Activated CD8-positive, alpha-beta memory T cell treated with anti-CD3 and anti-CD28 coated beads, Interleukin-2, amount 50 U/mL, for 1 hour (primary cell): ENCODE results near the gene TNNT2.

Experiments
- DNase-seq: peaks from one replicate; pipeline ENCODE4 v3.0.0-alpha.2; 2020; ENCODE audit errors: extremely low read depth

The TNNT2 gene

DNA sequence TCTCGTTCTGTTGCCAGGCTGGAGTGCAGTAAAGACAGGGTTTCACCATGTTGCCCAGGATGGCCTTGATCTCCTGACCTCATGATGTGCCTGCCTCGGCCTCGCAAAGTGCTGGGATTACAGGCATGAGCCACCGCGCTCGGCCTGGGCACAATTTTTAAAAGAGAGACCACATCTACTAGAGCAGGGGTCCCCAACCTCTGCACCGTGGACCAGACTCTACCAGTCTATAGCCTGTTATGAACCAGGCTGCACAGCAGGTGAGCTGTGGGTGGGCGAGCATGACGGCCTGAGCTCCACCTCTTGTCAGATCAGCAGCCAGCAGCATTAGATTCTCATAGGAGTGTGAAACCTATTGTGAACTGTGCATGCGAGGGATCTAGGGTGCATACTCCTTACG is 20.8 kb downstream of the TNNT2 start:
- no peak for DNase-seq

DNA sequence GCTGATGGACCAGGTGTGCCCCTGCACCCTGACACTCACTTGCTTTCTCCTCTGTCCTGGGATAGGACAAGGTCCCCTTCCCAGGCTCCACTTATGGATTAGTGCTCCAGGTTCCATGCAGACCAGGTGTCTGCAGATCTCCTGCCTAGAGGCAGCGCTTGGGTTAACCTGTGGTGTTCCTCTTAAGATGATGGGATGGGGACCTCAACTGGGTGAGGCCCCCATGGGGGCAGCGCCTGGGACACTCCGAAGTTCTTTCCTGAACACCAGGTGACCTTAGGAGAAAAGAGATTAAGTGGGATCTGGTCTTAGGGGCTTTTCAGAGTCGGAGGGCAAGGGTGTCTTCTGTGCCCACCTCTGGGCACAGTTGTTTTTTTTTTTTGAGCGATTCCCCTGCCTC is 21.2 kb downstream of the TNNT2 start:
- DNase-seq = no peak

DNA sequence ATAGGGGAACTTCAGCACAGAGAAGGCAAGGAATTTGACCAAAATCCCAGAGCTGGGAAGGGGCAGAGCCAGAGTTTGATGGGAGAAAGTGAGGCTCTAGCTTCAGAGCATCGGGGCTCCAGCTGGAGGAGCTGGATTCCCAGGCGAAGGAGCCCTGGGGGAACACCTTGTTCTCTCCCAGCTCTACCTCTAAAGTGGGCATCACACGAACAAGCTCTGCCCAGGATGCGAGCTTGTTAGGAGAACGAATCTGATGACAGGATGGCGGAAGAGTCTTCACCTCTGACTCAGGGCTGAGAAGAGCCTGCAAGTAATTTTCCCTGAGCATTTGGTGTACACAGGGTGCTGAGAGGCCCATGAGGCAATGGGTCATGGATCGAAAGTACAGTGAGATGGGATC is 22.0 kb downstream of the TNNT2 start:
- no peak for DNase-seq

DNA sequence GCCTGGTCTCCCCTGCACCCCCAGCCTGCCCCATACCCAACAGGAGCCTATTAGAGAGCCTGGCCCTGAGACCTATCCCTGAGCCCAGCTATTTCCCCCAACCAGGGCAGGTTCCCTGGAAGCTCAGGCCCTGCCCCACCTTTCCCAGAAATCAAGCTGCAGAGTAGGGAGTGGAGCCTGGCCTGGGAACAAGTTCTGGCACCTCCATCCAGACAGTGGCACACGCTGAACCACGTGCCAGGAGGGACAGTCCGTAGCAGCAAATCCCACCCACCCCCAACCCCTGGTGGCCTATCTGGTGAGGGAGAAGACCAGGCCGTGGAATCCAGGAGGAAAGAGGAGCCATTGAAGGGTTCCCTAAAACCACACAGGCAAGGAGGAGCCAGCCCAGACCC is 22.6 kb downstream of the TNNT2 start:
- no peak for DNase-seq

DNA sequence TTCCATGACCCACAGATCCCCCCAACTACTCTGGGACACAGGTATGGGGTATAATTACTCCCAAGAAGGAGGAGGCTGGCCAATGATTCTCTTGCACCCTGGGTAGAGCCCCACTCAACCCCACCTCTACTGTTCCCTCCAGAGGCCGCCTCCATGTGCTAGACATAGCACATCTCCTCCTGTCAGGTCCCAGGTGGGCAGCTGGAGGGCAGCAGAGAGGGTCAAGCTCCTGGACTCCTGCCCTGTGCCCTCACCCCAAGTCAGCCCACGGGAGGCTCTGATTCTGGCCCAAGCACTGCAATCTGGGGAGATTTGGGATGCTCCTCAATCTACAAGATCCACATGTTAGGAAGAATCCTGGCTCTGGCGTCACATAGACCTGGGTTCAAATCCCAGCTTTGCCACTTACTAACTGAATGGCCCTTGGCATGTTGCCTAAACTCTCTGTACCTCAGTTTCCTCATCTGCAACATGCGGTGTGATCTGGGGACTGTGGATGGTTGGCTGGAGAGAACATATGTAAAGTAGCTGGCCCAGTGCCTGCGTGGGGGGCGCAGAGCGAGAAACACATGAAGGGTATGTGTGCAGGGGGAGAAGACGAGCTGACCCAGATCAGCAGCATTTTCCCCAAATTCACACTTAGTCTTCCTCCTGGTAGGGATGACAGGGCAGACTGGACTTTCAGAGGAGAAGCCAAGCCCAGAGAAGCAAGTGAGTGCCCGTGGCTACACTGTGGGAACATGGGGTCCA is 23.2 kb downstream of the TNNT2 start:
- DNase-seq = no peak

DNA sequence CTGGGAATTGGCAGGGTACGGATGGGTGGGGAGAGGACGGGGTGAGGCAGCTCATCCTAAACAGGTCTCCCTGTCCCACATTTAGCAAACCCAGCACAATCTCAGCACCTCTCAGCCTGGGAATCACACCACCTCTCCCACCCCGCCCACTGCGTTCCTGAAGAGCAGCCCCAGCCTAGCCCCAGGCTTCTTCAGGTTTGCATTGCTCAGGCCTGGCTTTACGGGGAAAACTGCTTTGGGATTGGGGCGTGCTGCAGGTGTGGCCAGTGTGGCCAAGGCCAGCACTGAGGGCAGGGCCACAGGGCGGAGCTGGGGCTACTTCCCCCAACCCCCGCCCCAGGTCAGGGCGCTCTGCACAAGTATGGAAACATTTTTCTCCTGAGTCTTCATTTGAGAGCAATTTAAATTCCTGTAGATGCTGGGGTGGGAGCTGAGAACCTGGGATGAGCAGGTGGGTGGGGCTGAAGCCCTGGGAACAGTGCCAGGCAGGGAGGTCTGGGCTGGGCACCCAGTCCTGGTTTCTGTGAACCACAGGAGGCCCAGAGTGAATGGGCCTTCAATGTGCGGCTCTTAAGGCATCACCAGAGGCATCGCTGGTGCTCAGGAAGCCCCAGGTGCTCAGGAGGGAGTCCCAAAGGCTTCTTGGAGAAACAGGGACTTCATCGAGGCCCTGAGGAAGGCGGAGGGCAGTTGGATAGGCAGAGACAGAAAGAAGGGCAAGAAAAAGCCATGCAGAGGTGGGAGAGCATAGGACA is 24.1 kb downstream of the TNNT2 start:
- no peak for DNase-seq

DNA sequence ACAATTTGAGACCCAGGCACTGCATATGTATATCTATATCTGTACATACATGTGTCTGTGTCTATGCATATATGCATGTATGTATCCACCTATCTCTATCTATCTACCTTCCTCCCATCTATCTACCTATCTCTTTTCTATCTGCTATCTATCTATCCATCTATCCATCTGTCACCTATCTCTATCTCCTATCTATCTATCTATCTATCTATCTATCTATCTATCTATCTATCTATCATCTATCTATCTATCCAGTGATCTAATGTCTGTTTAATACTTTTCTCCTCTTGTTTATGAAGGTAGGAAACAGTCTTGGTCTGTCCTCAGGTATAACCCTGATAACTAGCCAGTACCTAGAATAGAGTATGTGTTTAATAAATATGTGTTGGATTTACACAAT is 25.9 kb downstream of the TNNT2 start:
- DNase-seq = no peak

DNA sequence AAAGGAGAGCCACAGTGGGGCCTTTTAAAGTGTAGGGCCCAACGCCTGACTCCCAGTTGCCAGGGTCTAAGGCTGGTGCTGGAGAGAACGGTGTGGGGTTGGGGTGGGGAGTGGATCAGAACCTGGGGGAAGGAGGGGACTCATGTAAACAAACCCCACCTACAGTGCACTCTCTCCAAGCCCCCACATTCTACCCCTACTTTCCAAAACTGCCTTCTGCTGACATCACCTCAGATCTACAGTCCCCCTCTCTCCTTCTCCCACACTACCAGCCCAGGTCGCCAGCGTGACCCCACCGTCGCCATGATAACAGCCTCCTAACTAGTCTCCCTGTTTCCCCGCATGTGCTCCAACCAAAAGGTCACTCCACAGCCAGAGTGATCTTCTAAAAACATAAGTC is 26.6 kb downstream of the TNNT2 start:
- no peak for DNase-seq

DNA sequence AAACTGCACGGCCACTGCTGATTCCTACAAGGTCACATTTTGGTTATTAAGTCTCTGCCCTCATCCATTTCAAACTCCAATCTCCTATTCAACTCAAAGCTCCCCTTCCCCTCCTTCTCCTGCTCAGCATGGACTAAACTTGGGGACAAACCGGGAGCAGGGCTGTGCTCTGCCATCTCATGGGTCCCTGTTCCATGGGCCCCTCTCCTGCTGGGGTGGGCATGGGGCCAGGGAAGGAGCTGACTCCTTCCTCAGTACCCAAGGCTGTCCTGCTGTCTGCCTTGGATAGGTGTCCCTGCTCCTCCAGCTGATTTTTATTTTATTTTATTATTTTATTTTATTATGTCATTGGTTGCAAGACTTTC is 27.1 kb downstream of the TNNT2 start:
- no peak for DNase-seq

DNA sequence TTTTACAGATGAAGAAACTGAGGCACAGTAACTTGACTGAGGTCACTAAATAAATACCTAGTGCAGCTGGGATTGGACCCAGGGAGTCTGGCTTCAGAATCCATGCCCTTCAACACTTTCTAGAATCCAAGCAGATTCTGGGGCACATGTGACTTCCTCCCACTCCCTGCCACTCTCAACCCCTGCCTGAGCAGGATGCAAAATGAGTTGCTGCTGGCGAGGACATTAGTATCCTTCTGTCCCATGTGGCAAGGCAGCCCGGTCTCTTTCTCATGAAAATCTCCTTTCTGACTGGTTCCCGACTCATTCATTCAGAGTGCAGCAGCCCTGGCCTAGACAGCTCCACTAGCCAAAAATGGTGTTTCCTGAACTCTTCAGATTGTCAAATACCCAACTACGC is 28.4 kb downstream of the TNNT2 start:
- no peak for DNase-seq

DNA sequence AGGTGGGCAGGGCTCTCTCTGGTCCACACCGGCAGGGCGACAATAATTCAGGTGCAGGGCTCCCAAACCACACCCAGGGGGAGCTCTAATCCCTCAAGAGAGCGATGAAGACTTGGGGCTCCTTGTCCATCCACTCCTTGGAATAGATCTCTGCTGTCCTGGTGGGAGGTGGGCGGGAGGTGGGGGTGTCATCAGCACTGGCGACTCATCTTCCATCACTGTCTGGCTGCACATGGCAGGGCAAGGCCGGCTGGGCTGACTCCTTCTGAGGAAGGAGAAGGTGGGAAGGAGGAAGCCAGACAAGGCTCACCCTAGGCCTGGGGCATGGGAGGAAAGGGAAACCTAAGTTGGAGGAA is 29.3 kb downstream of the TNNT2 start:
- no peak for DNase-seq

DNA sequence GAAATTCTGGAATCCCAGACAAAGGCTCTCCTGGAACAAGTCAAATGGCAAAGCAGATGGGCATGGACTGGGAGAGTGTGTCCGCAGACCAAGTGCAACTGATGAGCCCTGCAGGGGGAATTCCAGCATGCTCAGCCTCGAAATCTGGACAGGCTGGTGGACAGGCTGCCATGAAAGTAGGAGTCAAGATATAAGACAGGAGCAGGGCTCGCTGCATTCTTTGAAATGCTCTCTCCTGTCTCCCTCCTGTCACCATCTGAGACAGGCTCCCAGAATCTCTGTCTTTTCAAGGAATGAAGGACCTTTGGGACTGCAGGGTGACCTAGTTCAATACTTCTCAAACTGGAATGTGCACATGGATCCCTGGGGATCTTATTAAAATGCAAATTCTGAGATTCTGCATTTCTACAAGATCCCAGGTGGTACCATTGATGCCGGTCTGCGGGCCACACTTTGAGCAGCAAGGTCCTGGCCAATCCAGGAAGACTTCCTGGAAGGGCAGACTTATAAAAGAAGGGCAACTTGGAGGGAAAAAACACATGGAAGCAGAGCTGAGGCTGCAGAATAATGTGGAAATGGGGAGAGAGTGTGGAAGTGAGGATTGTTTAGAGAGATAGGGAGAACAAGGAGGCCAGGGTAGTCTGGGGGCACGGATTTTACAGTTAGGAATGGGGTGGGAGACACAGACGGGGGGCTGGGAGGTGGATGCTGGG is 29.8 kb downstream of the TNNT2 start:
- no peak for DNase-seq

DNA sequence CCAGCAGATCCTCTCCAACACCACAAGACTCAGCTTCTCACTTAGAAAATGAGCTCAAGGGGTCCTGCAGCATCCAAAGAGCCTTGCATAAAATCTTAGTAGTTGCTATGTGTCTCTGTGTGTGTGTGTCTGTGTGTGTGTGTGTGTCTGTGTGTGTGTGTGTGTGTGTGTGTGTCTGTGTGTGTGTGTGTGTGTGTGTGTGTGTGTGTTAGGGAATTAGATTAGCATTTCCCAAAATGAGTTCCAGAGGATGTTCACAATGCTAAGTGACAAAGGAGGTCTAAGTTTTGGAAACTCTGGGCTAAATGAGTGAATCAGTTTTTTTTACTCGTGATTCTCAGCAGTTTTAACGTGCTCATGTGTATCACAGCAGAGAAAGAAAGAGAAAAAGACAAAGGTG is 30.5 kb downstream of the TNNT2 start:
- DNase-seq = no peak

DNA sequence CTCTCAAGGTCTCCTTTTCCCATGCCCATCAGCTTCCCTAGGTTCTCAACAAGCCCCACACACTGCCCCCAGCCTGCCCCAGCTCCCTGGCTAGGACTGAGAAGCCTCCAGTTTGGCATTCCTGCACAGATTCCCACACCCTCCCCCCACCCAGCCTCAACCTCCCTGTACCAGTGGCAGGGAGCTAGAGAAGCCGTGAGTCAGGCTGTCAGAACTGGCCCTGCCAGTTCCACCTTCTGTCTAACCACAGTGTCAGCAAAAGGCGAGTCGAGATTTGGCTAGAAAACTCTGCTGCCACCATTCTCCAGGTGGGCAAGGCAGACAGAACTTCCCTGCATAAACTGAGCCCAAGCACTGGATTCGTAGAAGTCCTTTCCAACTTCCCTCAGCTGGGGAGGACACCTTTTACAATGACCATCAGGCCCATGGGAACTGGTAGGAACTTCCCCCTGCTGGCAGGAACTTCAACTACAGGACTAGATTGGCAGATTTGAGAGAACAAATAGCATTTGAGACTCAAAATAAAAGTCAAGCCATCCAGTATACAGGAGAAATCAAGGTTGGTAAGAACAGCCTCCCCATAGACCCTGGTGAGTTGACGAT is 31.0 kb downstream of the TNNT2 start:
- no peak for DNase-seq

DNA sequence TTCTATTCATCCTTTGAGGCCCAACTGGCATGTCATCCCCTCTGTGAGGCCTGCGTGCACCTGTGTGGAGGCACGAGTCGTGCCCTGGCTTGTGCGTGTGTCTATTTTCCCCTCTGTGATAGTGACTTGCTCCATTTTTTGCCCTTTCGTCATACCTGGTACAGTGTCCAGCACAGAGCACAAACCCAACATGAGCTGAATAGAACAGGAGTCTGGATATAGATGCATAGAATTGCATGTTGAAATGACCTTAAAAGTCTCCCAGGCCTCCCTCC is 32.5 kb downstream of the TNNT2 start:
- DNase-seq = no peak

DNA sequence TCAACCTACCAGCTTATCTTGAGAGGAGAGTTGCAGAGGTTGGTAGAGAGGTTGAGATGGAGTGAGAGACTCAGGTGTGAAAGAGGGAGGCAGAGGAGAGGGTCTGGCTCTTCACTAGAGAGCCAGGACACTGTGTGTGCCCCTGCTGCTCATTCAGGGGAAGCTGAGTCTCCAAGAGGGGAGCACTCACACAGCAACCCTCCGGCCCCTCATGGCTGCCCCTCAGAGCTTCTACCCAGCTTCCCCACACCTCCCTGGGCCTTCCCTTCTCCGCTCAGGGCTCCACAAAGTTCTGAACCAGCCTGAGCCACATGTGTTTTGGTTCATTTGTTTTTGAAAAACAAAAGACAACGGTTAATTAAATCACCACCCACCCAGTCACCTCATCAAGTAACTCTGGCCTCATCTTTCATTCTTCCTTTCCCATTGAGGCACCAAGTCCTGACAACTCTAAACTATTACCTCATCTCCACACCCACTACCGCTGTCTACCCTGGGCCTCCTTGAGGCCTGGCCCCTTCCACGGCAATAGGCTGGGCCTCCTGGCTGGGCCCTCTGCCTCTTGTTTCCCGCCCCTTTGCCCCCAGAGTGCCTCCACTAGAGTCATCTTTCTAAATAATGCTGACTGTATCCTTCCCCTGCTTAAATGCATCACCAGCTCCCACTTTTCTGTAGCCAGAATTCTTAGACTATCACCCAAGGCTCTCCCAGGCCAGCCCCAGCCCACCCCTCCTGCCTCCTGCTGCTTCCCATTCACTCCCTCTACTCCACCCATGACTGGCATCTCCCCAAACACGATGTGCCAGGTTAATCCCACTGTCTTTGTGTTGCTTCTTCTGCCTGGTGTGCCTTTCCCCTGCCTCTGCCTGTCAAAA is 33.0 kb downstream of the TNNT2 start:
- DNase-seq = no peak

DNA sequence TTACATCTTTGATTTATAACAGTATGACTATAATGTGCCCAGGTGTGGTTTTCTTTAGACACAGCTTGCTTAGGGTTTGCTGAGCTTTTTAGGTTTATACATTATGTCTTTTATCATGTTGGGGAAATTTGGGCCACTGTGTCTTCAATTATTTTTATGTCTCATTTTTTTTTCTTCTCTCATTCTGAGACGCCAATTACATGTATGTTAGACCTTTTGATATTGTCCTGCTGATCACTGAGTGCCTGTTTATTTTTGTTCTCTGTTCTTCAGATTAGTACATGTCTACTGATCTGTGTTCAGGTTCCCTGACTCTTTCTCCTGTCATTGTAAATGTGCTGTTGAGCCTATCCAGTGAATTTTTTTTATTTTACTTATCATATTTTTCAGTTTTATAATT is 36.1 kb downstream of the TNNT2 start:
- no peak for DNase-seq

DNA sequence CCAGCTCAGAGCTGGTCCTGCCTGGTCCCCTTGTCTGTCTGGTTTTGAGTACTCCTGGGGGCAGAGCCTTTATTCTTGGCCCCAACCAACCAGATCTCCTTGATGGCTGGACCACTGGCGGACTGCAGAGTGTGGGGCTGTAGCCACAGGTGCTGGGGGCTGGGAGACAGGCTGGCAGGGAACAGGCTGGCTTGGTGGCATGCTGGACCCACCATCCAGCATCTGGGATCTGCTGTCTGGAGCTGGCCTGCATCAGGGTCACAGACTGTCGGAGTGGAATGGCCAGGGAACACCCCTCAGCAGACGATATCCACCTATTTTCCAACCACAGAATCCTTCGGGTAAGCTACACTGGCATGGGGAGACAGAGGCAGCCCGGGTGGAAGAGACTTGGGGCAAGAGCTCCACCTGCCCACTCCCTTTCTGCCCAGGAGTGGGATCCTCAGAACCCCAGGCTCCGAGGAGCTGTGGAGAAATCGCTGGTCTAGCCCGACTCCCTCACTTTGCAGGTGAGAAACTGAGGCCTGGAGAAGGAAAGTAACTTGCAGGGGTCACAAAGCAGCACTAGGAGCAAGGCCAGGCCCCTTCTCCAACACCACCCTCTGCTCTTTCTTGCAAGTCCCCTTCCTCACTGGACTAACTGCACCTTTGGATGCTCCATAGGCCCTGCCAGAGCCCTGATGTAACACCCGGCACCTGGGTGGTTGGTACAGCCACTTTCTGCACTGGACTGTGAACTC is 40.6 kb downstream of the TNNT2 start:
- no peak for DNase-seq

DNA sequence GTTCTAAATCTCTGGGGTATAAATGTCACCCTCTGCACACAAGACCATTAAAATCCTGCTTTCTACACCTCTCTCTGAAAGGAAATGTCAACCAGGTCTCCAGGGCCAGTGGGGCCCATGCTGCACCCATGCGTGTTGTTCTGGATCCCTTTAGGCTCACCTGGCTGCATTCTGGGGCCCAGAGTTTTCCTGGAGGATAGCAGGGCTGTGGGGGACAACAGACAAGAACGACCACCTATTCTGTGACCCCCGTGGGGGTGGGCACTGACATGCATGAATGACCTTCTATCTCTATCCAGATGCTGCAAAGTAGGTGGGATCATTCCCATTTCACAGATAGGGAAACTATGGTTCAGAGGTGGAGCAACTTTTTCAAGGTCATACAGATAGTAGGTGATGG is 41.6 kb downstream of the TNNT2 start:
- DNase-seq = no peak

DNA sequence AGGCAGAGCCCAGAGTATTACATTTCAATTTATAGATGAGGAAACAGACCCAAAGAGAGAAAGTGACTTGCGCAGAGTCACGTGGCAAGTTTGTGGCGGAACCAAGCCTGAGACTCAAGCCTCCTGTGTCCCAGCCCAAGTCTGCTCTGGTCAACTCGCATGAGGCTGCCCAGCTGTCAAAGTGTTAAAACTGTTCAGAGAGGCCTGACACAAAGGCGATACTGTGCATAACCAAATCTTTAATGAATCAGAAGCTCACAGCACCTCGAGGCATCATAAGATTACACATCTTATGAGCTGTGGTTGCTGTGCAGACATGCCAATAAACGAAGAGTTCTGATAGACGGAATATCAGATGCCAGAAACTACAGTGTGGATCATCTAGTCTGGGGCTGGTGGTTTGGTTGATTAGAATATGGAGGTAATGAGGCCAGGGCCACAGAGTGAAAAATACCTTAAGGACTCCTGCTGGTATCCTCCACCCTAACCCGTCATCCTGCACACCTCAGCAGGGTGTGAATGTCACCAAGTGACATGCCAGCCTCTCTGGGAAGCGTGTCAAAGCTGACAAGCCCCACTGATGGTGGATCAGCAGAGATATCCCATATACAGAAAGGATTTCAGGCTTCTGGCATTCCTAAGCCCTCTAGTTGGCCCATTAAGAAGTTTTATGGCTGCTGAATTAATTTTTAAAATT is 42.2 kb downstream of the TNNT2 start:
- DNase-seq = no peak
